Trophoblast cell (in vitro differentiated cells and primary cell): ENCODE data around the gene BCORL1.

ENCODE experiments used
- DNase-seq, 2 donors: peaks; one replicate each; pipeline ENCODE4 v3.0.0-alpha.2; 2016
- H2AFZ ChIP-seq: 2 replicates; pipeline ENCODE4 v1.6.1; 2013; ENCODE audit warnings: low read length, moderate library complexity, mild to moderate bottlenecking; ENCODE audit not compliant: insufficient read depth, poor library complexity
- H2AK5ac ChIP-seq: 2 replicates; pipeline ENCODE4 v1.6.1; 2013; ENCODE audit warnings: mild to moderate bottlenecking, low read length
- H2BK120ac ChIP-seq: 2 replicates; pipeline ENCODE4 v1.6.1; 2013; ENCODE audit warnings: low read length, mild to moderate bottlenecking, moderate library complexity; ENCODE audit not compliant: insufficient read depth, poor library complexity
- H2BK12ac ChIP-seq: 2 replicates; pipeline ENCODE4 v1.6.1; 2013; ENCODE audit warnings: mild to moderate bottlenecking, low read length, moderate library complexity
- H2BK5ac ChIP-seq: 2 replicates; pipeline ENCODE4 v1.6.1; 2013; ENCODE audit warnings: low read length, low read depth, moderate library complexity, mild to moderate bottlenecking; ENCODE audit not compliant: poor library complexity
- H3K14ac ChIP-seq: 2 replicates; pipeline ENCODE4 v1.6.1; 2013; ENCODE audit warnings: mild to moderate bottlenecking, low read length
- H3K18ac ChIP-seq: 2 replicates; pipeline ENCODE4 v1.6.1; 2013; ENCODE audit warnings: mild to moderate bottlenecking, low read length
- H3K23ac ChIP-seq: 2 replicates; pipeline ENCODE4 v1.6.1; 2013; ENCODE audit warnings: low read length
- H3K27ac ChIP-seq: 2 replicates; pipeline ENCODE4 v1.5.1; 2013; ENCODE audit warnings: low read depth, mild to moderate bottlenecking, inconsistent platforms, low read length, moderate library complexity
- H3K27me3 ChIP-seq: 2 replicates; pipeline ENCODE4 v1.6.1; 2013; ENCODE audit warnings: inconsistent platforms, mild to moderate bottlenecking, low read length, moderate library complexity; ENCODE audit not compliant: insufficient read depth
- H3K36me3 ChIP-seq, 2 experiments: 1 replicate in 1 of 2; 2 replicates in 1 of 2; pipeline ENCODE4 v1.6.1; 2013; ENCODE audit warnings: low read length in 2 of 2, mild to moderate bottlenecking in 2 of 2, moderate library complexity in 1 of 2; ENCODE audit not compliant: insufficient read depth in 2 of 2, control insufficient read depth in 1 of 2
- H3K4ac ChIP-seq: 2 replicates; pipeline ENCODE4 v1.6.1; 2013; ENCODE audit warnings: low read depth, mild to moderate bottlenecking, low read length, moderate library complexity
- H3K4me1 ChIP-seq, 2 experiments: 1 replicate in 1 of 2; 2 replicates in 1 of 2; pipeline ENCODE4 v1.6.1; 2013; ENCODE audit warnings: low read length in 2 of 2, mild to moderate bottlenecking in 2 of 2, moderate library complexity in 1 of 2; ENCODE audit not compliant: insufficient read depth in 2 of 2, control insufficient read depth in 1 of 2
- H3K4me2 ChIP-seq: 2 replicates; pipeline ENCODE4 v1.6.1; 2013; ENCODE audit warnings: inconsistent platforms, mild to moderate bottlenecking, low read length, moderate library complexity
- H3K4me3 ChIP-seq: 2 replicates; pipeline ENCODE4 v1.5.1; 2013; ENCODE audit warnings: mild to moderate bottlenecking, low read depth, low read length, inconsistent platforms
- H3K79me1 ChIP-seq: one replicate; pipeline ENCODE4 v1.6.1; 2013; ENCODE audit warnings: low read length
- H3K79me2 ChIP-seq: 2 replicates; pipeline ENCODE4 v1.6.1; 2013; ENCODE audit warnings: low read length, mild to moderate bottlenecking; ENCODE audit not compliant: control insufficient read depth, insufficient read depth, poor library complexity
- H3K9ac ChIP-seq: 2 replicates; pipeline ENCODE4 v1.6.1; 2013; ENCODE audit warnings: mild to moderate bottlenecking, low read length
- H3K9me3 ChIP-seq: 2 replicates; pipeline ENCODE4 v1.6.1; 2013; ENCODE audit warnings: low read depth, mild to moderate bottlenecking, control low read depth, inconsistent platforms, low read length; ENCODE audit not compliant: insufficient read depth
- H4K12ac ChIP-seq: 2 replicates; pipeline ENCODE4 v1.6.1; 2013; ENCODE audit warnings: low read depth, mild to moderate bottlenecking, low read length, moderate library complexity
- H4K8ac ChIP-seq: 2 replicates; pipeline ENCODE4 v1.6.1; 2013; ENCODE audit warnings: low read depth, mild to moderate bottlenecking, low read length, moderate library complexity
- H4K91ac ChIP-seq: one replicate; pipeline ENCODE4 v1.6.1; 2013; ENCODE audit warnings: low read depth, mild to moderate bottlenecking, low read length, moderate library complexity
- whole genome bisulfite sequencing: extraction: QIAGEN DNeasy Blood & Tissue Kit; methylation state at CpG from one replicate; pipeline ENCODE4 v1.1.7; 2013; ENCODE audit warnings: missing lambda C conversion rate; ENCODE audit not compliant: insufficient read length, insufficient coverage; ENCODE audit errors: extremely low coverage; 5-methylcytosine and 5-hydroxymethylcytosine counted together

The BCORL1 gene

DNA sequence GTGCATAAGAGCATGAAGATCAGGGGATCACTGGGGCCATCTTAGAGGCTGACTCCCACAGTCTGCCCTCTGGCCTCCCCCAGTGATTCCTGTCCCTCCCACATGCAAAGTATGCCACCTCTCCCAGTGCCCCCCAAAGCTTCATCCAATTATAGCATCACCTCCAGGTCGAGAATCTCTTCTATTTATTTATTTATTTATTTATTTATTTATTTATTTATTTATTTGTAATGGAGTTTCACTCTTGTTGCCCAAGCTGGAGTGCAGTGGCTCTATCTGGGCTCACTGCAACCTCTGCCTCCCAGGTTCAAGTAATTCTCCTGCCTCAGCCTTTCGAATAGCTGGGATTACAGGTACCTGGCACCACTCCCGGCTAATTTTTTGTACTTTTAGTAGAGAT, 50.1 kb downstream of the BCORL1 start:
- WGBS, result no CpG with 5 or more reads among the region's 3 CpGs

DNA sequence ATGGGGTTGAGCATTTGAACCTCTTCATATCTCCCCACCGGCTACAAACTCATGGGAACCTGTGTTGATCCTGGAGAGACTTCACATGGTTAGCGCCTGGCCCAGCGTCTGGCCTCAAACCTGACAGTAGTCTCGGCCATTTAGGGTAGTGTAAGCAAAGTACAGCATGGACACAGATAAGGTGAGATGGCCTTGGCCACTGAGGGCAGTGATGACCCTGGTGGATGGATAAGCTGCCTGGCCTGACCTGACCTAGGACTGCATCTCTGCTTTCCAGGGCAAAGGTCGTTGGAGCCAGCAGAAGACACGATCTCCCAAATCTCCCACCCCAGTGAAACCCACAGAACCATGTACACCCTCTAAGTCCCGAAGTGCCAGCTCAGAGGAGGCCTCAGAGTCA, 51.7 kb downstream of the BCORL1 start:
- H4K91ac ChIP-seq, result no peak overlapping the region
- H2AFZ ChIP-seq, result no peak overlapping the region
- WGBS, result no CpG with 5 or more reads among the region's 7 CpGs
- H3K4me1 ChIP-seq, result no peaks in the 10 kb centered on the region
- H3K79me1 ChIP-seq, result no peaks in the 10 kb centered on the region
- no peak overlapping the region for H4K12ac ChIP-seq
- H3K36me3 ChIP-seq, result peaks cover 48 to 53% of the 10 kb centered on the region in 2 experiments
- DNase-seq, result no peak
- no peaks in the 10 kb centered on the region for H3K27me3 ChIP-seq
- no peak overlapping the region for H3K18ac ChIP-seq
- H3K4me2 ChIP-seq, result no peak overlapping the region
- no peak overlapping the region for H4K8ac ChIP-seq
- no peak overlapping the region for H3K14ac ChIP-seq
- no peak overlapping the region for H2BK120ac ChIP-seq
- no peak overlapping the region for H3K27ac ChIP-seq
- no peak overlapping the region for H3K4me3 ChIP-seq
- no peak overlapping the region for H2AK5ac ChIP-seq
- H3K4ac ChIP-seq, result no peak overlapping the region
- H2BK5ac ChIP-seq, result no peak overlapping the region
- H3K23ac ChIP-seq, result no peak overlapping the region
- H3K9ac ChIP-seq, result no peak overlapping the region
- no peak overlapping the region for H2BK12ac ChIP-seq
- no peaks in the 10 kb centered on the region for H3K79me2 ChIP-seq
- no peaks in the 10 kb centered on the region for H3K9me3 ChIP-seq

More for the DNA sequence above, 50.1 kb downstream of the BCORL1 start:
- Histone ChIP-seq H3K4me3 (no peak overlapping the region), H4K8ac (no peak overlapping the region), H3K79me1 (no peaks in the 10 kb centered on the region), H2AFZ (no peak overlapping the region), H4K12ac (no peak overlapping the region), H3K4ac (no peak overlapping the region), H3K4me1 (no peaks in the 10 kb centered on the region), H3K9ac (no peak overlapping the region), H3K27me3 (no peaks in the 10 kb centered on the region), H3K18ac (no peak overlapping the region), H3K9me3 (no peaks in the 10 kb centered on the region), H3K4me2 (no peak overlapping the region), H3K14ac (no peak overlapping the region), H2BK5ac (no peak overlapping the region), H2AK5ac (no peak overlapping the region), H3K79me2 (no peaks in the 10 kb centered on the region), H2BK120ac (no peak overlapping the region), H4K91ac (no peak overlapping the region), H3K27ac (no peak overlapping the region), H3K36me3 (peaks cover 41 to 46% of the 10 kb centered on the region in 2 experiments), H3K23ac (no peak overlapping the region), H2BK12ac (no peak overlapping the region)
- DNase-seq, result no peak

DNA sequence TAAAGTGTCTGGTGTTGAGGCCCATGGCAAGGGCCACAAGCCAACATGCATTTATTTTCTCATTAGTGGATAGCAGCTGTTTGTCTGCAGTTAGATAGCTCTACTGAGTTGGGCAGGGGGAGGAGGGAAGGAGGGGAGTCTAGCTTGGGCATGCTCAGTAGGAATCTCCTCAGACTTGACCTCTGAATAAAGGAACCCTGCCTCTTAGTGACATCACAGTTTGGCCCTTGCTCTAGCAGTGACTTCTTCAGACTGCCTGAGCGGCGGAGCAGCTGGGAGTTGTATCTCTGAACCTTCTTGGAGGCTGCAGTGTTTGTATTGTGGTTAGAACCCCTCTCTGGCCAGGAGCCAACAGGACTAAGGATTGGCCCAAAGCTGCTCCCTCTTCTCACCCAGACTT, 57.4 kb downstream of the BCORL1 start:
- Histone ChIP-seq H3K14ac (no peak overlapping the region), H3K23ac (no peak overlapping the region), H2AFZ (no peak overlapping the region), H2BK5ac (no peak overlapping the region), H3K4me1 (no peaks in the 10 kb centered on the region), H3K27me3 (no peaks in the 10 kb centered on the region), H2AK5ac (no peak overlapping the region), H2BK12ac (no peak overlapping the region), H4K91ac (no peak overlapping the region), H3K9ac (no peak overlapping the region), H3K79me1 (no peaks in the 10 kb centered on the region), H3K79me2 (no peaks in the 10 kb centered on the region), H3K36me3 (peaks cover 45% of the 10 kb centered on the region in 2 experiments), H3K4me3 (no peak overlapping the region), H3K27ac (no peak overlapping the region), H4K8ac (no peak overlapping the region), H3K9me3 (no peaks in the 10 kb centered on the region), H2BK120ac (no peak overlapping the region), H3K18ac (no peak overlapping the region), H3K4ac (no peak overlapping the region), H3K4me2 (no peak overlapping the region), H4K12ac (no peak overlapping the region)
- no CpG with 5 or more reads among the region's 2 CpGs for WGBS
- no peak for DNase-seq

DNA sequence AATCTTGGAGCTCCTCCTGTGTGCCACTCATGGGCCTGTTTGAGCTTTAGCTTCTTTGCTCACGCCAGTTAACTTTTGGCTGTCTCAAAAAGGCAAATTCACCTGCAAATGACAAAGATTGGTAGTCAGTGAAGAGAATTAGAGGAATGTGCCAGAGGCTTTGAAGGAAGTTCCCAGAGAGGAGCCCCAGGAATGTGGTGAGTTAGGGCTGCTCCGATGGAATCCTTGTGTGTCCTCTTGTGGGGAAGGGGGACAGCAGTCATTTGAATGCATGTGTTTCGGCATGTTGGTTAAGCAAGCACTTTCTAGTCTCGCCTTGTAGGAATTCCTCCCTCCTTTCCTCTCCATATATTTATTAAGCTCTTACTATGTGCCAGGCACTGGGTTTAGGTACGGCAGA, 65.0 kb downstream of the BCORL1 start:
- Histone ChIP-seq H3K27me3 (no peaks in the 10 kb centered on the region), H3K9ac (no peak overlapping the region), H3K79me1 (peaks cover 3% of the 10 kb centered on the region), H2BK5ac (no peak overlapping the region), H2AK5ac (no peak overlapping the region), H4K91ac (peak overlapping the region; percentile 27), H3K9me3 (no peaks in the 10 kb centered on the region), H3K27ac (peak overlapping the region; percentile 40), H3K4me3 (no peak overlapping the region), H4K8ac (no peak overlapping the region), H3K14ac (no peak overlapping the region), H3K4ac (no peak overlapping the region), H3K4me2 (no peak overlapping the region), H3K79me2 (no peaks in the 10 kb centered on the region), H3K18ac (no peak overlapping the region), H2AFZ (no peak overlapping the region), H4K12ac (no peak overlapping the region), H3K36me3 (peaks cover 10 to 13% of the 10 kb centered on the region in 2 experiments), H2BK12ac (no peak overlapping the region), H2BK120ac (no peak overlapping the region), H3K4me1 (peaks cover 0 to 13% of the 10 kb centered on the region in 2 experiments), H3K23ac (no peak overlapping the region)
- no peak for DNase-seq
- WGBS, result no CpG with 5 or more reads among the region's 5 CpGs
